Gastroesophageal sphincter (tissue), 3 donors: ENCODE measurements around the gene CDK14.

ENCODE experiments used
- CTCF ChIP-seq, 4 experiments: fragments of 200-600 bp in 2 of 4; fragments of 450-650 bp in 2 of 4; sonication (generic) in 1 of 4; IDR thresholded peaks; one replicate each; pipeline ENCODE4 v1.5.1; 2017 to 2019; ENCODE audit warnings: antibody characterized with exemption in 4 of 4, mild to moderate bottlenecking in 2 of 4, moderate library complexity in 2 of 4
- POLR2A ChIP-seq, 2 donors: fragments of 450-650 bp; IDR thresholded peaks; one replicate each; pipeline ENCODE4 v1.6.1; 2017; ENCODE audit warnings: antibody characterized with exemption in 2 of 2, mild to moderate bottlenecking in 2 of 2, moderate library complexity in 1 of 2

- TF ChIP-seq POLR2A (IDR thresholded peaks at IDR 0.05) (no peak), CTCF (IDR thresholded peaks at IDR 0.05) (no peak)
Observed at GRCh38 chr7:91103363-91103762, 507.2 kb downstream of the CDK14 start.
